ENCODE results near the gene CXCR5.

- TF ChIP-seq, protein P1, sequence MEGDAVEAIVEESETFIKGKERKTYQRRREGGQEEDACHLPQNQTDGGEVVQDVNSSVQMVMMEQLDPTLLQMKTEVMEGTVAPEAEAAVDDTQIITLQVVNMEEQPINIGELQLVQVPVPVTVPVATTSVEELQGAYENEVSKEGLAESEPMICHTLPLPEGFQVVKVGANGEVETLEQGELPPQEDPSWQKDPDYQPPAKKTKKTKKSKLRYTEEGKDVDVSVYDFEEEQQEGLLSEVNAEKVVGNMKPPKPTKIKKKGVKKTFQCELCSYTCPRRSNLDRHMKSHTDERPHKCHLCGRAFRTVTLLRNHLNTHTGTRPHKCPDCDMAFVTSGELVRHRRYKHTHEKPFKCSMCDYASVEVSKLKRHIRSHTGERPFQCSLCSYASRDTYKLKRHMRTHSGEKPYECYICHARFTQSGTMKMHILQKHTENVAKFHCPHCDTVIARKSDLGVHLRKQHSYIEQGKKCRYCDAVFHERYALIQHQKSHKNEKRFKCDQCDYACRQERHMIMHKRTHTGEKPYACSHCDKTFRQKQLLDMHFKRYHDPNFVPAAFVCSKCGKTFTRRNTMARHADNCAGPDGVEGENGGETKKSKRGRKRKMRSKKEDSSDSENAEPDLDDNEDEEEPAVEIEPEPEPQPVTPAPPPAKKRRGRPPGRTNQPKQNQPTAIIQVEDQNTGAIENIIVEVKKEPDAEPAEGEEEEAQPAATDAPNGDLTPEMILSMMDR (IDR thresholded peaks at IDR 0.05): no peak
- TF ChIP-seq POLR2A (IDR thresholded peaks at IDR 0.05): peak; percentile 37
Observed at GRCh38 chr11:118908901-118909618, 25.4 kb downstream of the CXCR5 start.
